ENCODE measurements around the gene PTPN9.

DNA sequence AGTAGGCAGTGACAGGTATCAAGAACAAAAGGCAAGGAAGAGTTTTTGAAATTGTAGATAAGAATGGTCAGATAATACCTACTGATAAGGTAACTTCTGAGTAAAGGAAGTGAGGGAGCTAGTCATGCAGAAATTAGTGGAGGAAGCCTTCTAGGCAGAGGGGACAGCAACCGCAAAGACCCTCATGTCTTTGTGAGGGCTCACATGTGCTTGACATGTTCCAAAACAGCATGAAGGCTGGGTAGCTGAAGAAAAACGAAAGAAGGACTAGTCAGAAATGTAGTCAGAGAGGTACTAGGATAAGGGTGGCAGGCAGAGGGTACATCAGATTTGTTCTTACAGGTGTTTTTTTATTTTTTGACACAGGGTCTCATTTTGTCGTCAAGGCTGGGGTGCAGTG lies 133.0 kb downstream of the PTPN9 start:
- TF ChIP-seq, protein P1, sequence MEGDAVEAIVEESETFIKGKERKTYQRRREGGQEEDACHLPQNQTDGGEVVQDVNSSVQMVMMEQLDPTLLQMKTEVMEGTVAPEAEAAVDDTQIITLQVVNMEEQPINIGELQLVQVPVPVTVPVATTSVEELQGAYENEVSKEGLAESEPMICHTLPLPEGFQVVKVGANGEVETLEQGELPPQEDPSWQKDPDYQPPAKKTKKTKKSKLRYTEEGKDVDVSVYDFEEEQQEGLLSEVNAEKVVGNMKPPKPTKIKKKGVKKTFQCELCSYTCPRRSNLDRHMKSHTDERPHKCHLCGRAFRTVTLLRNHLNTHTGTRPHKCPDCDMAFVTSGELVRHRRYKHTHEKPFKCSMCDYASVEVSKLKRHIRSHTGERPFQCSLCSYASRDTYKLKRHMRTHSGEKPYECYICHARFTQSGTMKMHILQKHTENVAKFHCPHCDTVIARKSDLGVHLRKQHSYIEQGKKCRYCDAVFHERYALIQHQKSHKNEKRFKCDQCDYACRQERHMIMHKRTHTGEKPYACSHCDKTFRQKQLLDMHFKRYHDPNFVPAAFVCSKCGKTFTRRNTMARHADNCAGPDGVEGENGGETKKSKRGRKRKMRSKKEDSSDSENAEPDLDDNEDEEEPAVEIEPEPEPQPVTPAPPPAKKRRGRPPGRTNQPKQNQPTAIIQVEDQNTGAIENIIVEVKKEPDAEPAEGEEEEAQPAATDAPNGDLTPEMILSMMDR (IDR thresholded peaks at IDR 0.05) = no peak
- TF ChIP-seq POLR2AphosphoS5 (IDR thresholded peaks at IDR 0.05) = no peak

Measured in prostate gland (tissue), 2 donors.